Head of caudate nucleus (tissue), 42 donors: ENCODE data around the gene SAMD4A.
A peak's percentile ranks its signal among the peaks of the same experiment; 100 is the strongest.

Experiments
- DNase-seq, 42 donors: peaks; one replicate each; pipeline versions ENCODE4 v3.0.0 to v3.0.0-alpha.2; 2020 to 2021; ENCODE audit warnings: mixed read lengths in 7 of 42
- intact Hi-C: fragments of 100-400 bp; cut with DNase I; formaldehyde crosslinking; loops from one replicate; pipeline ENCODE4 v1.15.0; 2022

SAMD4A gene

DNA sequence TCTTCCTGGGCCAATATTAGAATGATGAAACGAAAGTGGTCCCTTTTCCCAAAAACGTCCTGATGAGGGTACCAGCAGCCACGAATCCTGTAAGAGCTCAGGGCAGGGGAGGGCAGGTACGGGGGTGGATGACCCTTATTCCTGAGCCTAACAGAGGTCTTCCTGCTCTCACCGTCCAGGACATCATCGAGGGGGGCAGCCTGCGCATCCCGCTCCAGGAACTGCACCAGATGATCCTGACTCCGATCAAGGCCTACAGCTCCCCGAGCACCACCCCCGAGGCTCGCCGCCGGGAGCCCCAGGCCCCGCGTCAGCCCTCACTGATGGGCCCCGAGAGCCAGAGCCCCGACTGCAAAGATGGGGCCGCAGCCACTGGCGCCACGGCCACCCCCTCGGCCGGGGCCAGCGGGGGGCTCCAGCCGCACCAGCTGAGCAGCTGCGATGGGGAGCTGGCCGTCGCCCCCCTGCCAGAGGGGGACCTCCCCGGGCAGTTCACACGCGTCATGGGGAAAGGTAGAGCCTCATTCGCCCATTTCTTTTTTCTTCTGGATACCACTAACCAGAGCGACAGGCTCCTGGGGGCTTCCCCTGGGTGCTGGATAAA lies 193.2 kb downstream of the SAMD4A start:
- DNase-seq, result no peak
- intact Hi-C loops, result no loop called here

DNA sequence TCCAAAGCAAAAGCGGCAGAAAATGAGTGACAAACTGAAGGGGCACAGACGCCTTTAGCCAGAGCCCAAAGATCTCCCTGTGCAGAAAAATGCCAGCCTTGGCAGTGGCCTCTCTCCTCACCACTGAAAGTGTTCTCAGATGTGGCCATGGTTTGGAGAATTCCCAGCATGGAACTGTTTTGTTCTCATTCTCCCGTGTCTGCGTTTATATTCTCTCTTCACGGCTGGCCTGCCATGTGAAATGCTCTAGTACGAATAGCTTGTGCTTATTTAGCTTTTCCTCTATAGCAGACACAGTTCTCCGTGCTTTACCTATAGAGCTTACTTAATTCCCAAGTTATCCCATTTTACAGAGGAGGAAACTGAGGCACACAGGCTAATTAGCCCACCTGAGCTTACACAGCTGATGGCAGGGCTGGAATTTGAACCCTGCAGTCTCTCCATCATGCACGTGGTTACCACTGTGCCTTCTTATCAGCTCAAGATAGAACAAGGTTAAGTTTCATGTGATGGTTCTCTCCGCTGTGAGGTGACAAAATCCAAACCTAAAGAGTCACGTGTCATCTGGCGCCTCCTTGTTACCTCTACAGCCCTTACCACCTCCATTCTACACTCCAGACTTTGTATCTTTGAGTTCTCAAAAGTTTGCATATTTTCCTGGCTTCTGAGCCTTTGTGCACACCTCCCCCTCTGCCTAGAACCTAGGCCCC lies 194.1 kb downstream of the SAMD4A start:
- peak in 1 of 42 donors; percentile 32 for DNase-seq
- intact Hi-C loops, result no loop called here

DNA sequence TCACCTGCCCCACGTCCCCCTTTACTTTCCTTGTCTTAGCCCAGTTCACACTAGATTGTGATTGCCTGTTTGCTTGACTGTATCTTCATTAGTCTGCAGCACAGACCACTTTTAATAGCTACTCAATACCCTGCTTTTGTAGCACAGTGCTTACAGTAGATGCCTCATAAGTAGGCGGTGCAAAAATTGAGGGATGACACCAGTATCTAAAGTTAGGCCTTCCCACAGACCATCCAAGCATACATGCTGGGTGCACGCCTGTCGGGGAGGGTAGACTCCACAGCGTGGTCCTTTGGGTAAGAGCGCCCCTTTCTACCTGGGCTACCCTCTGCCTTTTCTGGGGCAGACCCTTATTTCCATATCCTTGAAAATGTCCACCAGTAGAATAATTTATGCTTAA lies 194.9 kb downstream of the SAMD4A start:
- intact Hi-C loops, result no loop called here
- no peak for DNase-seq

DNA sequence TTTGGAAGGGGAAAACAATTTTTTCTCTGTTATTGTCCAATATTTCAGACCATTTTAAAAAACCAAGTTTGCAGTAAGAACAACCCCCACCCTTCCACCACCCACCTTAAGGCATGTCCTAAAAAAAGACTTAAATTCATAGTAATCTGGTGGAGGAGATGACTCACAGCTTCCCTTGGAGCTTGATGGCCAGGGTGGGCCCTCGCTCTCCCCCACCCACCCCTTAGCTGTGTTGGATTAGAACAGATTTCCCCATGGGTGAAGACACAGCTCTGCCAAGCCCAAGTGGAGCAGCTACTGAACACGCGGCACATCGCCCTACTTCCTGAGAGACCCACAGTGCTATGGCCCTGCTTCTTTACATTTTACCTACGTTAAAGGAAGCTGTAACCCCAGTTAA lies 195.4 kb downstream of the SAMD4A start:
- intact Hi-C loops, result no loop called here
- DNase-seq, result no peak

GRCh38 chr14:54763761-54764160 lies 196.8 kb downstream of the SAMD4A start:
- DNase-seq, result peak; percentile 25 to 94 (median 72)
- intact Hi-C loops, result no loop called here

GRCh38 chr14:54766276-54767138 lies 199.6 kb downstream of the SAMD4A start:
- intact Hi-C loops, result no loop called here
- no peak for DNase-seq

DNA sequence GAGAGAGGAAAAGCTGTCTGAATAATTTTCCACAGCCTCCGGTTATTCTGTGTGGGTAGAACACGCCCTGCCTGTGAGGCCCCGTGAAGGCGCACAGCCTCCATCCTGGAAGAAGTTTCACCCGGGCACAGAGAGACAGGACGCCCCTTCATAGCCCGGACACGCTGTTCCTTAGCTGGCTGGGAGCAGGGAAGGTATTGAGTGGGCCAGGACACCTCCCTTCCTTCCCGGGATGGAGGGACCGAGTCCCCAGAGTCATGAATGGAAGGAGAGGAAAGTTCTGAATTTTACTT lies 200.2 kb downstream of the SAMD4A start:
- DNase-seq, result no peak

DNA sequence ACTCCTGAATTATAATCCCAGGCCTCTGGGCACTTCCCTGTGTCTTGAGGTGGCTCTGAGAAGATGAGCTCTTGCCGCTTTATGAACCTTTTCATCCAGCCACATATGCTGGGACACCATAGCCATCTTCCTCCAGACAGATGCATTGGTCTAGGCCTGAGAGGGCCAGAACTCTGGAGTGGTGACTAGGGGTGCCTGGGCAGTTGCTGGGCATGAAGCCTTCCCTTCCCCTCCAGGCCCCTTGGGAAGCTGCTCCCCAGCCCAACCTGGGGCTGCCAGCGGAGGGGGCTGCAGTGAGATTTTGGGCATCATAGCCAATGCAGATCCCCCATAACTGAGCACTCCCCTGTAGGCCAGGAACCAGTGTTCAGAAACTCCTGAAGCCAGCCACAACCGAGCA lies 200.5 kb downstream of the SAMD4A start:
- intact Hi-C loops, result no loop called here
- no peak for DNase-seq

More for the DNA sequence above, 200.2 kb downstream of the SAMD4A start:
- intact Hi-C loops, result no loop called here

- intact Hi-C loops, result no loop called here
- DNase-seq, result no peak
These were observed 201.7 kb downstream of the SAMD4A start for GRCh38 chr14:54768501-54769129.

DNA sequence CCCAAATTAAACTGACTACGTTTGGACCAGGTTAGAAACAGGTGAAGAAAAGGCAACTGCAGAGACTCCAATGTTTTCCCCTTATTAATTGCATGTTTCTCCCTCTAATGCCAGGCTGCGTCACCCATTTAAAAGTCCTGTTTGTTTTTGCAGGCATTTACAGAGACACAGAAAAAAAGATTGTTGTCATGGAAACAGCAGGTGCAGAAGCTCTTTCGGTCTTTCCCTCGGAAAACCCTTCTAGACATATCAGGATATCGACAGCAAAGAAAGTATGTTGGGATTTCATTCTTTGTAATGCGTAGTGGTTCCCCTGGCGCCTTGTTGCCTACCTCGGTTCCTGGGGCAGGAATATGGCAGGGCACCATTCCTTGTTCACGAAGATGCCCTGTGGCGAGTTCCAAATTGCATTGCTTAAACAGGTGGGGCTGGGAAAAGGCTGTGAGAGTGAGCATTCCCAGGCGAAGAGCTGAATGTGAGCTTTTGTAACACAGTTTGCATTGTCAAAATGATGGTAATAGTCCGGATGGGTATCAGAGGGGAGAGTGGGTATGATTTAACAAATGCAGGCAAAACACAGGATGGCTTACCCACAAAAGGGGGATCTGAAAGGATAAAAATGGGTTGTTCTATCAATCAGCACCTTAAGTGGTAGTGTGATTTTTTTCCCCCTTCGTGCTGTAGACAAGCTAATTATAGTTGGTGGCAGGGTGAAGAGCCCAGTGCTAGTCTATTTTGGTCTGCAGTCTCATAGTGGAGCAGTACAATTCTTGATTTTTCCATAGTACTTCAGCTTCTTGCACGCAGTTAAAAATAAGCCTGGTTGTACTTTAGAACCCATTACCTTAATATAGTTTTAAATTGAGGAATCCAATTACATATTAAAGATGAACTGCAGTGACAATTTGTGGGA lies 203.3 kb downstream of the SAMD4A start:
- intact Hi-C loops, result no loop called here
- DNase-seq, result no peak

- no peak for DNase-seq
- intact Hi-C loops, result no loop called here
These were observed 204.6 kb downstream of the SAMD4A start for GRCh38 chr14:54771411-54772027.

DNA sequence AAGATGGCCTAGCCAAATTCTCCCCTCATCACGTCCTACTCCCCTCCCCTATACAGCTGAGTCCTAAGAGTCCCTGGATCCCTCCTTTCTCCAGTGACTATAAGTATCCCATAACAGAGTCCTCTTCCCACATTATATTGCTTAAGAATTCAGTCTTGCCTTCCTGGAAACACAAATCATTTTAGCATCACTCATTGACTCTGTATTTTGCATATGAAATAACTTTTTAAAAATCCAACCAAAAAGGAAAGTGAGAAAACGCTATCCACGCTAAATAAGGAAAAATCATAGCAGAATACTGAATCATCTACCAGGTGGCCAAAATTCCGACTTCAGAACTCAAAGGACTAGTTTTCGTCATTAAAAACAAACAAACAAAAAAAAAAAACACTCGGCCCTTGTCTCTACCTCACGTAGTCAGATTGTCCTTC lies 205.5 kb downstream of the SAMD4A start:
- intact Hi-C loops, result no loop called here

GRCh38 chr14:54773171-54774006 lies 206.5 kb downstream of the SAMD4A start:
- DNase-seq, result peak in 36 of 42 donors; percentile 23 to 85 (median 60)
- intact Hi-C loops, result loop anchor here (1.0 kb wide), 1 partner anchor 208 kb away; no protein-coding TSS in a partner anchor

More for the DNA sequence above, 205.5 kb downstream of the SAMD4A start:
- no peak for DNase-seq

DNA sequence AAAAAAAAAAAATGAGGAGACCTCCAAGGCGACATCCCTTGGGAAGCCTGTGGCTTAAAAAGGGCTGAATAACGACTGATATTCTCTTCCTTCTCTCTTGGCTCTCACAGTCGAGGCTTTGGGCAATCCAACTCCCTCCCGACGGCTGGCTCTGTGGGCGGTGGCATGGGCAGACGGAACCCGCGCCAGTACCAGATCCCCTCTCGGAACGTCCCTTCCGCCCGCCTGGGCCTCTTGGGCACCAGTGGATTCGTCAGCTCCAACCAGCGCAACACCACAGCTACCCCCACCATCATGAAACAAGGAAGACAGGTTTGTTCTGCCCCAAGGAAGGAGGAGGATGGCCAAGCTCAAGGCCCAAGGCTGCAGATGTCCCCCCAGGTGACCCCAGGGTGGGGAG lies 207.9 kb downstream of the SAMD4A start:
- no peak for DNase-seq
- intact Hi-C loops, result no loop called here

- intact Hi-C loops, result no loop called here
These were observed 208.7 kb downstream of the SAMD4A start for GRCh38 chr14:54775486-54776140.

GRCh38 chr14:54776361-54777001 lies 209.6 kb downstream of the SAMD4A start:
- intact Hi-C loops, result no loop called here
- DNase-seq, result peak in 30 of 42 donors; percentile 26 to 68 (median 40)

More at GRCh38 chr14:54775486-54776140, 208.7 kb downstream of the SAMD4A start:
- DNase-seq, result no peak
